SU-DHL-6 (cell line): ENCODE results near the gene MAST4.

Experiments
- H2AFZ ChIP-seq: fragments of 200-600 bp; sonication (generic); 2 replicates; pipeline ENCODE4 v1.6.1; 2014; ENCODE audit warnings: low read depth, mild to moderate bottlenecking, moderate library complexity, mixed read lengths, antibody characterized with exemption, low read length; ENCODE audit not compliant: severe bottlenecking
- H3F3A ChIP-seq: fragments of 200-600 bp; shearing (Covaris generic); 2 replicates; pipeline ENCODE4 v1.6.0; 2016; ENCODE audit warnings: antibody characterized with exemption, mild to moderate bottlenecking; ENCODE audit not compliant: insufficient read depth
- H3K27ac ChIP-seq: fragments of 200-600 bp; sonication (generic); 2 replicates; pipeline ENCODE4 v1.5.1; 2016; ENCODE audit warnings: low read depth, mild to moderate bottlenecking, low read length, moderate library complexity, mixed read lengths
- H3K27me3 ChIP-seq: fragments of 200-600 bp; sonication (generic), shearing (Covaris generic); 2 replicates; pipeline ENCODE4 v1.6.0; 2014; ENCODE audit warnings: mild to moderate bottlenecking, low read length
- H3K36me3 ChIP-seq: fragments of 200-600 bp; sonication (generic); 2 replicates; pipeline ENCODE4 v1.6.1; 2014; ENCODE audit warnings: mild to moderate bottlenecking, low read length, mixed read lengths
- H3K4me2 ChIP-seq: fragments of 300-600, 200-600 bp; shearing (Covaris generic), sonication (generic); 2 replicates; pipeline ENCODE4 v1.6.0; 2014; ENCODE audit warnings: low read length, low read depth, mild to moderate bottlenecking; ENCODE audit not compliant: poor library complexity, severe bottlenecking
- H3K4me3 ChIP-seq: fragments of 200-600 bp; sonication (generic); 2 replicates; pipeline ENCODE4 v1.5.1; 2014; ENCODE audit warnings: antibody characterized with exemption, low read length, mild to moderate bottlenecking, mixed read lengths; ENCODE audit not compliant: insufficient read depth, poor library complexity, severe bottlenecking
- H3K79me2 ChIP-seq: fragments of 200-600 bp; sonication (generic); 2 replicates; pipeline ENCODE4 v1.6.1; 2014; ENCODE audit warnings: mild to moderate bottlenecking, low read length, moderate library complexity; ENCODE audit not compliant: insufficient read depth
- H3K9ac ChIP-seq: fragments of 200-600 bp; sonication (generic); 2 replicates; pipeline ENCODE4 v1.7.0; 2014; ENCODE audit warnings: mild to moderate bottlenecking, low read length
- H3K9me2 ChIP-seq: fragments of 200-600 bp; sonication (generic); replicated peaks from 2 replicates; pipeline ENCODE4 v1.6.1; 2014; ENCODE audit warnings: low read length; ENCODE audit not compliant: insufficient read depth
- H3K9me3 ChIP-seq: fragments of 200-600 bp; sonication (generic); 2 replicates; pipeline ENCODE4 v1.6.1; 2014; ENCODE audit warnings: low read length, mixed read lengths; ENCODE audit not compliant: insufficient read depth
- H4K20me1 ChIP-seq: fragments of 200-600 bp; sonication (generic); 2 replicates; pipeline ENCODE4 v1.6.1; 2014; ENCODE audit warnings: low read depth, mild to moderate bottlenecking, antibody characterized with exemption, low read length, moderate library complexity, mixed read lengths
- CTCF ChIP-seq: fragments of 200-600 bp; sonication (generic); IDR thresholded peaks from one replicate; pipeline ENCODE4 v1.5.1; 2017; ENCODE audit warnings: antibody characterized with exemption, mild to moderate bottlenecking, low read length, moderate library complexity; ENCODE audit not compliant: insufficient read depth, poor library complexity, severe bottlenecking
- EZH2phosphoT487 ChIP-seq: fragments of 200-600 bp; sonication (generic), shearing (Covaris generic); conservative IDR thresholded peaks from 2 replicates; pipeline ENCODE4 v1.6.1; 2018; ENCODE audit warnings: mild to moderate bottlenecking, antibody characterized with exemption, low read length, moderate library complexity, mixed read lengths

MAST4 gene

GRCh38 chr5:66871651-66872050 lies 275.5 kb downstream of the MAST4 start:
- no peak for TF ChIP-seq CTCF
- TF ChIP-seq EZH2phosphoT487 = no peak
- H3K36me3 ChIP-seq = no peaks in the 10 kb centered on the region
- H3K4me2 ChIP-seq = no peak overlapping the region
- H3K9me3 ChIP-seq = no peaks in the 10 kb centered on the region
- no peak overlapping the region for H3K9ac ChIP-seq
- no peak overlapping the region for H3K27ac ChIP-seq
- H3K4me3 ChIP-seq = no peak overlapping the region
- H3F3A ChIP-seq = no peaks in the 10 kb centered on the region
- H4K20me1 ChIP-seq = no peaks in the 10 kb centered on the region
- H2AFZ ChIP-seq = no peak overlapping the region
- no peaks in the 10 kb centered on the region for H3K79me2 ChIP-seq
- no peaks in the 10 kb centered on the region for H3K9me2 ChIP-seq
- H3K27me3 ChIP-seq = no peaks in the 10 kb centered on the region

- Histone ChIP-seq H3K9me3 (no peaks in the 10 kb centered on the region), H3K9me2 (no peaks in the 10 kb centered on the region), H2AFZ (no peak overlapping the region), H3K27me3 (no peaks in the 10 kb centered on the region), H3F3A (no peaks in the 10 kb centered on the region), H3K27ac (no peak overlapping the region), H3K4me2 (no peak overlapping the region), H3K9ac (no peak overlapping the region), H3K36me3 (no peaks in the 10 kb centered on the region), H3K79me2 (no peaks in the 10 kb centered on the region), H4K20me1 (no peaks in the 10 kb centered on the region), H3K4me3 (no peak overlapping the region)
- no peak for TF ChIP-seq CTCF
- no peak for TF ChIP-seq EZH2phosphoT487
These were observed 276.6 kb downstream of the MAST4 start for GRCh38 chr5:66872736-66873331.

GRCh38 chr5:66874004-66874403 lies 277.8 kb downstream of the MAST4 start:
- H3K9ac ChIP-seq = no peak overlapping the region
- no peak overlapping the region for H3K27ac ChIP-seq
- no peaks in the 10 kb centered on the region for H4K20me1 ChIP-seq
- H3K79me2 ChIP-seq = no peaks in the 10 kb centered on the region
- no peaks in the 10 kb centered on the region for H3K9me2 ChIP-seq
- H3F3A ChIP-seq = no peaks in the 10 kb centered on the region
- H3K4me3 ChIP-seq = no peak overlapping the region
- H3K4me2 ChIP-seq = no peak overlapping the region
- H3K9me3 ChIP-seq = no peaks in the 10 kb centered on the region
- no peaks in the 10 kb centered on the region for H3K36me3 ChIP-seq
- H3K27me3 ChIP-seq = no peaks in the 10 kb centered on the region
- no peak for TF ChIP-seq CTCF
- no peak overlapping the region for H2AFZ ChIP-seq

GRCh38 chr5:66875315-66875714 lies 279.1 kb downstream of the MAST4 start:
- H3K27me3 ChIP-seq = no peaks in the 10 kb centered on the region
- H3K9me3 ChIP-seq = no peaks in the 10 kb centered on the region
- no peak overlapping the region for H3K4me3 ChIP-seq
- no peak overlapping the region for H2AFZ ChIP-seq
- TF ChIP-seq CTCF (no peak), EZH2phosphoT487 (no peak)
- no peaks in the 10 kb centered on the region for H3F3A ChIP-seq
- no peaks in the 10 kb centered on the region for H3K79me2 ChIP-seq
- H3K4me2 ChIP-seq = no peak overlapping the region
- no peak overlapping the region for H3K27ac ChIP-seq
- no peak overlapping the region for H3K9ac ChIP-seq
- no peaks in the 10 kb centered on the region for H3K36me3 ChIP-seq
- H4K20me1 ChIP-seq = no peaks in the 10 kb centered on the region
- no peaks in the 10 kb centered on the region for H3K9me2 ChIP-seq
